ENCODE measurements around the gene TSN.
"Not testable (repeated sequence)": the region's sequence is repeated elsewhere in the genome, so short reads cannot be mapped to it uniquely, and the experiment has no call there.

DNA sequence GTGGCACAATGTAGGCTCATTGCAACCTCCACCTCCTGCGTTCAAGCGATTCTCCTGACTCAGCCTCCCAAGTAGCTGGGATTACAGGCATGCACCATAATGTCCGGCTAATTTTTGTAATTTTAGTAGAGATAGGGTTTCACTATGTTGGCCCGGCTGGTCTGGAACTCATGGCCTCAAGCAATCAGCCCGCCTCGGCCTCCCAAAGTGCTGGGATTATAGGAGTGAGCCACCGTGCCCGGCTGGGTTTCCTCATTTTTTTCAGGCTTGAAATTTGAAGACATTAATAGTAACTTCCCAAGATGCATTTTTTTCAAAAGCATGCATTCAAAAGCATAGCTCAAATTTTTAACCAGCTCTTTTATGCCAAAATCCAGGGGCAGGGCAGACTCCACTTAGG, 52.3 kb downstream of the TSN start:
- TF ChIP-seq, protein P1, sequence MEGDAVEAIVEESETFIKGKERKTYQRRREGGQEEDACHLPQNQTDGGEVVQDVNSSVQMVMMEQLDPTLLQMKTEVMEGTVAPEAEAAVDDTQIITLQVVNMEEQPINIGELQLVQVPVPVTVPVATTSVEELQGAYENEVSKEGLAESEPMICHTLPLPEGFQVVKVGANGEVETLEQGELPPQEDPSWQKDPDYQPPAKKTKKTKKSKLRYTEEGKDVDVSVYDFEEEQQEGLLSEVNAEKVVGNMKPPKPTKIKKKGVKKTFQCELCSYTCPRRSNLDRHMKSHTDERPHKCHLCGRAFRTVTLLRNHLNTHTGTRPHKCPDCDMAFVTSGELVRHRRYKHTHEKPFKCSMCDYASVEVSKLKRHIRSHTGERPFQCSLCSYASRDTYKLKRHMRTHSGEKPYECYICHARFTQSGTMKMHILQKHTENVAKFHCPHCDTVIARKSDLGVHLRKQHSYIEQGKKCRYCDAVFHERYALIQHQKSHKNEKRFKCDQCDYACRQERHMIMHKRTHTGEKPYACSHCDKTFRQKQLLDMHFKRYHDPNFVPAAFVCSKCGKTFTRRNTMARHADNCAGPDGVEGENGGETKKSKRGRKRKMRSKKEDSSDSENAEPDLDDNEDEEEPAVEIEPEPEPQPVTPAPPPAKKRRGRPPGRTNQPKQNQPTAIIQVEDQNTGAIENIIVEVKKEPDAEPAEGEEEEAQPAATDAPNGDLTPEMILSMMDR (conservative IDR thresholded peaks at IDR 0.05): not testable (repeated sequence)
- TF ChIP-seq ZFX (IDR thresholded peaks at IDR 0.05): not testable (repeated sequence)
